ENCODE measurements around the gene SOX21.

DNA sequence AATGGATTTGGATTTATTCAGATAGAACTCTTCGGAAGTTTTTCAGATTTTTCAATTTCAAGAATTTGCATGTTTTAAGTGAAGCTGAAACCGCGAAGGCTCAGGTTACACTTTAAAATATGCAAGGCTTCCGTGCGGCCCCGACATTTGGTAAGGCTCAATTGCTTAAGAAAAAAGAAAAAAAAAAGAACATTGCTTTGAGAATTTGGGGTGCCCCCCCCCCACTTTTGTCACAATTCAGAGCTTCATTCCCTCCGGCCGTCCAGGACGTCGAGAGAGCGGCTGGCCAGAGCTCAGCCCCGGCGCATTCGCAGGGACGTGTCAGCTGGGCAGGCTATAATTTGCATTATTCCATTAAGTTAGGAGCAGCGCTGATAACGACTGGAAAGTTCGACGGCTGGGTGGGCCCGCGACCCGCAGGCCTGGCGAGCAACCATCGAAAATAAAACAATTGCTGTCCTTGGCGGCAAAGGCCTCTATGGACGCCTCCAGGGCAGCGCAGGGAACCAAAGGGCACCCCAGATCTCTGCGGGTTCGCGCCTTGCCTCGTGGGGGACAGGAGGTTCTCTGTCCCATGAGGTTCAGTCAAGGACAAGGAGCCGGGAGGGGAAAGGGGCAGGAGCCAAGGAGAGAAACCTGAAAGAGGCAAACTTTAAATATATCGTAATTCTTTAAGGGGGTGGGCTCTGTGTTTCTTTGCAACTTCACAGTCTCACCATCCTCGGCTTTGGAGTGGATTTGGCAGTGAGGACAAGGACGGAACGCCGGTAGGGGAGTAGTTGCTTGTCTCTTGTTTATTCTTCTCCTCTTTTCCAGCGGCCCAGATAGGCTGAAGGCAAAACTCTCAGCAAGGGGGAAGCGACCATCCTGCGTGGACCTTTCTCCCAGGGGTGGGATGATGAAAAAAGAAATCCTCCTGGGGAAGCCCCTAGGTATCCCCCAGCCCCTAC lies 7.0 kb downstream of the SOX21 start:
- TF ChIP-seq ELF4 (CRISPR knock-in tag; IDR thresholded peaks at IDR 0.05; ENCODE audit: low read depth) = no peak
- TF ChIP-seq, protein P1, sequence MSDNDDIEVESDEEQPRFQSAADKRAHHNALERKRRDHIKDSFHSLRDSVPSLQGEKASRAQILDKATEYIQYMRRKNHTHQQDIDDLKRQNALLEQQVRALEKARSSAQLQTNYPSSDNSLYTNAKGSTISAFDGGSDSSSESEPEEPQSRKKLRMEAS (CRISPR knock-in tag; IDR thresholded peaks at IDR 0.05) = peak; percentile 83
- TF ChIP-seq, protein P2, sequence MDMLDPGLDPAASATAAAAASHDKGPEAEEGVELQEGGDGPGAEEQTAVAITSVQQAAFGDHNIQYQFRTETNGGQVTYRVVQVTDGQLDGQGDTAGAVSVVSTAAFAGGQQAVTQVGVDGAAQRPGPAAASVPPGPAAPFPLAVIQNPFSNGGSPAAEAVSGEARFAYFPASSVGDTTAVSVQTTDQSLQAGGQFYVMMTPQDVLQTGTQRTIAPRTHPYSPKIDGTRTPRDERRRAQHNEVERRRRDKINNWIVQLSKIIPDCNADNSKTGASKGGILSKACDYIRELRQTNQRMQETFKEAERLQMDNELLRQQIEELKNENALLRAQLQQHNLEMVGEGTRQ (CRISPR knock-in tag; IDR thresholded peaks at IDR 0.05) = peak; percentile 5; the same call in 1 of the 2 replicates
- peak; percentile 52; the same call in 1 of the 2 replicates for TF ChIP-seq CREM (CRISPR knock-in tag; IDR thresholded peaks at IDR 0.05)
- TF ChIP-seq, protein P3, sequence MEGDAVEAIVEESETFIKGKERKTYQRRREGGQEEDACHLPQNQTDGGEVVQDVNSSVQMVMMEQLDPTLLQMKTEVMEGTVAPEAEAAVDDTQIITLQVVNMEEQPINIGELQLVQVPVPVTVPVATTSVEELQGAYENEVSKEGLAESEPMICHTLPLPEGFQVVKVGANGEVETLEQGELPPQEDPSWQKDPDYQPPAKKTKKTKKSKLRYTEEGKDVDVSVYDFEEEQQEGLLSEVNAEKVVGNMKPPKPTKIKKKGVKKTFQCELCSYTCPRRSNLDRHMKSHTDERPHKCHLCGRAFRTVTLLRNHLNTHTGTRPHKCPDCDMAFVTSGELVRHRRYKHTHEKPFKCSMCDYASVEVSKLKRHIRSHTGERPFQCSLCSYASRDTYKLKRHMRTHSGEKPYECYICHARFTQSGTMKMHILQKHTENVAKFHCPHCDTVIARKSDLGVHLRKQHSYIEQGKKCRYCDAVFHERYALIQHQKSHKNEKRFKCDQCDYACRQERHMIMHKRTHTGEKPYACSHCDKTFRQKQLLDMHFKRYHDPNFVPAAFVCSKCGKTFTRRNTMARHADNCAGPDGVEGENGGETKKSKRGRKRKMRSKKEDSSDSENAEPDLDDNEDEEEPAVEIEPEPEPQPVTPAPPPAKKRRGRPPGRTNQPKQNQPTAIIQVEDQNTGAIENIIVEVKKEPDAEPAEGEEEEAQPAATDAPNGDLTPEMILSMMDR (IDR thresholded peaks at IDR 0.05) = no peak
- TF ChIP-seq FOXJ3 (CRISPR knock-in tag; IDR thresholded peaks at IDR 0.05; ENCODE audit: borderline replicate concordance) = no peak
- no peak for TF ChIP-seq ZNF396 (CRISPR knock-in tag; IDR thresholded peaks at IDR 0.05; ENCODE audit: borderline replicate concordance)
- TF ChIP-seq, protein P4, sequence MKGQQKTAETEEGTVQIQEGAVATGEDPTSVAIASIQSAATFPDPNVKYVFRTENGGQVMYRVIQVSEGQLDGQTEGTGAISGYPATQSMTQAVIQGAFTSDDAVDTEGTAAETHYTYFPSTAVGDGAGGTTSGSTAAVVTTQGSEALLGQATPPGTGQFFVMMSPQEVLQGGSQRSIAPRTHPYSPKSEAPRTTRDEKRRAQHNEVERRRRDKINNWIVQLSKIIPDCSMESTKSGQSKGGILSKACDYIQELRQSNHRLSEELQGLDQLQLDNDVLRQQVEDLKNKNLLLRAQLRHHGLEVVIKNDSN (CRISPR knock-in tag; IDR thresholded peaks at IDR 0.05) = peak; percentile 63; the same call in 1 of the 2 replicates
- TF ChIP-seq, protein P5, sequence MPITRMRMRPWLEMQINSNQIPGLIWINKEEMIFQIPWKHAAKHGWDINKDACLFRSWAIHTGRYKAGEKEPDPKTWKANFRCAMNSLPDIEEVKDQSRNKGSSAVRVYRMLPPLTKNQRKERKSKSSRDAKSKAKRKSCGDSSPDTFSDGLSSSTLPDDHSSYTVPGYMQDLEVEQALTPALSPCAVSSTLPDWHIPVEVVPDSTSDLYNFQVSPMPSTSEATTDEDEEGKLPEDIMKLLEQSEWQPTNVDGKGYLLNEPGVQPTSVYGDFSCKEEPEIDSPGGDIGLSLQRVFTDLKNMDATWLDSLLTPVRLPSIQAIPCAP (CRISPR knock-in tag; IDR thresholded peaks at IDR 0.05) = no peak
- no peak for TF ChIP-seq NFYB (CRISPR knock-in tag; conservative IDR thresholded peaks at IDR 0.05; ENCODE audit: low read depth)
- TF ChIP-seq ZBTB21 (CRISPR knock-in tag; IDR thresholded peaks at IDR 0.05; ENCODE audit: borderline replicate concordance) = no peak
- TF ChIP-seq JUN (CRISPR knock-in tag; IDR thresholded peaks at IDR 0.05) = no peak

All from WTC11 (cell line).